ENCODE results near the gene UBE2O.
A peak's percentile ranks its signal among the peaks of the same experiment; 100 is the strongest.

The UBE2O gene

GRCh38 chr17:76370261-76370993 is 82.5 kb downstream of the UBE2O start:
- ATAC-seq (ENCODE audit: insufficient read depth, low read depth) (no peak), DNase-seq (no peak)
- no peaks in the 10 kb centered on the region for H3K36me3 ChIP-seq (ENCODE audit: insufficient read depth, low read length)
- no peak overlapping the region for H3K27ac ChIP-seq (ENCODE audit: low read length)
- no peaks in the 10 kb centered on the region for H3K27me3 ChIP-seq (ENCODE audit: insufficient read depth, low read length, poor library complexity)
- H3K9ac ChIP-seq (ENCODE audit: low read depth, low read length), result no peak overlapping the region
- no peak overlapping the region for H3K4me3 ChIP-seq (ENCODE audit: low read depth in 1 of 2, low read length in 2 of 2)
- no peak overlapping the region for H3K4me2 ChIP-seq (ENCODE audit: insufficient read depth, low read length)
- H3K79me2 ChIP-seq (ENCODE audit: insufficient read depth, low read length), result no peaks in the 10 kb centered on the region
- peaks cover 16% of the 10 kb centered on the region for H3K4me1 ChIP-seq (ENCODE audit: insufficient read depth, low read length)
- peak; percentile 23 for TF ChIP-seq CTCF (IDR thresholded peaks at IDR 0.05; ENCODE audit: borderline replicate concordance, extremely low read depth, low read length, poor library complexity, severe bottlenecking)
- no peak for TF ChIP-seq EZH2 (IDR thresholded peaks at IDR 0.05; ENCODE audit: borderline replicate concordance, low read depth, low read length, severe bottlenecking)
- no peaks in the 10 kb centered on the region for H4K20me1 ChIP-seq (ENCODE audit: insufficient read depth, low read length)
- H2AFZ ChIP-seq (ENCODE audit: low read depth, low read length), result no peak overlapping the region
- H3K9me3 ChIP-seq (ENCODE audit: insufficient read depth, low read length, severe bottlenecking), result no peaks in the 10 kb centered on the region

DNA sequence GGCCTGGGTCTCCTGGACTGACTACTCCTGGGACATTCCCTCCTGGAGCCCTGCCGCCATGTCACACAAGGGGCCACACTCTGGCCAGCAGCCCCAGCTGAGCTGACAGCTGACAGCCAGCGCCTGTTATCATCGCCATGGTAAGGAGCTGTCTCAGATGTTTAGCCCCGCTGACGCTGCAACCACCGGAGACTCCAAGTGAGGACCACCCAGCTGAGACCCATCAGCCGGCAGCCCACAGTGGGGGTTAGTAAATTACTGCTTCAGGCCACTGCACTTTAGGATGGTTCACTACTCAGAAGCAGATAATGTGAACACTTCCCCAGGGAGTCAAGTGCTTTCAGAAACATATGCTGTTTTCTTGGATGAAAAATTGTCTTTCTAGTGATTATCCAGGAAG is 83.1 kb downstream of the UBE2O start:
- Histone ChIP-seq H2AFZ (ENCODE audit: low read depth, low read length) (no peak overlapping the region; the same call in 1 of the 2 replicates), H3K9ac (ENCODE audit: low read depth, low read length) (peak overlapping the region; percentile 57; the same call in 1 of the 2 replicates), H3K79me2 (ENCODE audit: insufficient read depth, low read length) (no peaks in the 10 kb centered on the region), H3K27ac (ENCODE audit: low read length) (no peak overlapping the region), H4K20me1 (ENCODE audit: insufficient read depth, low read length) (no peaks in the 10 kb centered on the region), H3K4me3 (ENCODE audit: low read depth in 1 of 2, low read length in 2 of 2) (no peak overlapping the region), H3K4me2 (ENCODE audit: insufficient read depth, low read length) (no peak overlapping the region), H3K27me3 (ENCODE audit: insufficient read depth, low read length, poor library complexity) (no peaks in the 10 kb centered on the region), H3K9me3 (ENCODE audit: insufficient read depth, low read length, severe bottlenecking) (no peaks in the 10 kb centered on the region), H3K4me1 (ENCODE audit: insufficient read depth, low read length) (peaks cover 16% of the 10 kb centered on the region), H3K36me3 (ENCODE audit: insufficient read depth, low read length) (no peaks in the 10 kb centered on the region)
- ATAC-seq (ENCODE audit: insufficient read depth, low read depth) (no peak), DNase-seq (no peak)
- no peak for TF ChIP-seq CTCF (IDR thresholded peaks at IDR 0.05; ENCODE audit: borderline replicate concordance, extremely low read depth, low read length, poor library complexity, severe bottlenecking)
- no peak for TF ChIP-seq EZH2 (IDR thresholded peaks at IDR 0.05; ENCODE audit: borderline replicate concordance, low read depth, low read length, severe bottlenecking)

GRCh38 chr17:76369379-76369778 is 83.6 kb downstream of the UBE2O start:
- peak overlapping the region; percentile 62 for H3K4me2 ChIP-seq (ENCODE audit: insufficient read depth, low read length)
- H2AFZ ChIP-seq (ENCODE audit: low read depth, low read length), result peak overlapping the region; percentile 84
- H3K4me3 ChIP-seq (ENCODE audit: low read depth in 1 of 2, low read length in 2 of 2), result peak overlapping the region in 1 of 2 experiments; percentile 49; a peak in 2 of 4 replicates
- no peaks in the 10 kb centered on the region for H3K27me3 ChIP-seq (ENCODE audit: insufficient read depth, low read length, poor library complexity)
- no peaks in the 10 kb centered on the region for H3K36me3 ChIP-seq (ENCODE audit: insufficient read depth, low read length)
- H4K20me1 ChIP-seq (ENCODE audit: insufficient read depth, low read length), result no peaks in the 10 kb centered on the region
- H3K9ac ChIP-seq (ENCODE audit: low read depth, low read length), result peak overlapping the region; percentile 57
- H3K4me1 ChIP-seq (ENCODE audit: insufficient read depth, low read length), result peaks cover 16% of the 10 kb centered on the region
- no peak for DNase-seq
- peak overlapping the region; percentile 79 for H3K27ac ChIP-seq (ENCODE audit: low read length)
- no peaks in the 10 kb centered on the region for H3K9me3 ChIP-seq (ENCODE audit: insufficient read depth, low read length, severe bottlenecking)
- no peak for ATAC-seq (ENCODE audit: insufficient read depth, low read depth)
- TF ChIP-seq CTCF (IDR thresholded peaks at IDR 0.05; ENCODE audit: borderline replicate concordance, extremely low read depth, low read length, poor library complexity, severe bottlenecking), result no peak
- H3K79me2 ChIP-seq (ENCODE audit: insufficient read depth, low read length), result no peaks in the 10 kb centered on the region
